Activated CD4-positive, CD25-positive, alpha-beta regulatory T cell (primary cell): Measurements from ENCODE around the gene DOK3.
A peak's percentile ranks its signal among the peaks of the same experiment; 100 is the strongest.

ENCODE experiments used
- DNase-seq, 4 experiments: peaks; one replicate each; lab custom pipeline; 2025; lab: John Stamatoyannopoulos, UW

DOK3 gene

DNA sequence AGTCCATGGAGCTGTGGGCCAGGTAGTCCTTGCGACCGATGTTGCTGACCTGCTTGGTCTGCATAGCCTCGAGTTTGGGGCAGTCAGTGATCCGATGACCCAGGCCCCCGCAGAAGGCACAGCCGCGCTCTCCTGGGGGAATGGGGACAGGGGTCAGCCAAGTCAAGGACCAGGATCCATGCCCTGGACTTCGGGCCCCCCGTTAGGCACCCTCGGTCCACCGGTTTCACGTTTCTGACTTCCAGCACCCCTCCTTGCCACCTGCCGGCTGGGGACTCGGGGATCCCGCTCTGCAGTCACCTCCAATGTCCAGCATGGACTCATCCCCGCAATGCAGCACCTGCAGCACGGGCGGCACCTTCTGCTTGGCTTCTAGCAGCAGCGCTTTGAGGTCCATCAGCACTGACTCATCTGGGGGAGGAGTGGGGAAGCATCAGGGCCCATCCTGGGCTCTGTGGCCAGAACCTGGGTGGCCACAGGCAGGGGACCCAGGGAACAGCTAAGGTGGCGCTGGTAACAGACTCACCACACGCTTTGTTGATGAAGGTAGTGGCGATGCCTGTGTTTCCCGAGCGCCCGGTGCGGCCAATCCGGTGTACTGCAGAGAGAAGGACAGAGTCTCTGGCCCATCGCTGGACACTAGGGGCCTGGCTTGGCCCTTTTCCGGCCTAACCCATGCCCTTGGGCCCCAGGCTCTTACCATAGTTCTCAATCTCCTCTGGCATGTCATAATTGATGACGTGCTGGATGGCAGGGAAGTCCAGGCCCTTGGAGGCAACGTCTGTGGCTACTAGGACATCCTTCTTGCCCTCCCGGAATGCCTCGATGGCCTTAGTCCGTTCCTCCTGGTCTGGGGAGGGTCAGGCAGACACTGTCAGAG is 2.4 kb upstream of the DOK3 start:
- DNase-seq = no peak

DNA sequence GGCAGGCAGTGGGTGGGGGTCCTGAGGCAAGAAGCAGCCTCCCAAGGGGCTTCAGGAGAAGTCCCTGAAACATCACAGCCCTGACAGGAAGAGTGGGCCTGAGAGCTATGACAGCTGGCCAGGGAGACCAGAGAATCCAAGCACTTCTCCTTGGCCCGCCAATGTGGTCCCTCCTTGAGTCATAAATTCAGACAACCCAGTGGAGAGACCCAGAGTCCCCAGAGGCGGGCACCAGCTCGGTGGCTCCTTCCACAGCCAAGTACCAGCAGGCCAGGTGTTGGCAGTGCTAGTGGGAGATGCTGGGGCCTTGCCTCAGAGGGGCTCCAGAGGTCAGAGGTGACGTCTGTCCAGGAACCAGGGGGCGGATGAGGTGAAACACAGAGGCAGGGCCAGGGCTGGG is 1.6 kb upstream of the DOK3 start:
- no peak for DNase-seq

DNA sequence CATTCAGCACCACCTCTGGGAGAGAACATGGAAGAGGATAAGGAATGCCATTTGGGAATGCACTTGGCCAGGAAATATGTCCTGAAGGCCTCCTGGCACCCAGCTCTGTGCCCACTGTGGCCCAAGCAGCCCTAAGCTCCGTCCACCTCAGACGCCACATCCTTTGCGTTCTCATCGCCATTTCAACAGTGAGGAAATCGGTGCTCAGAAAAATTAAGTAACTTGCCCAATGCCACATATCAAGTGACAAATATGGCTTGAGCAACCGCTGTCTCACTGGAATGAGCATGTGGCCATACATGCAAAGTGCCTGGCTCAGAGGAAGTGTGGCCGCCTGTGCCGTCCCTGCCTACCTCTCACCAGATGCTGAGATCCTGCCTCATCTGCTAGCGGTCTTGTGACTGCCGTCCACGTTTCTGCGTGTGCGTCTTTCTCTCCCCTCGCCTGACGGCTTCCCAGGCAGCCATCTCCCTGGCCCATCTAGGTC is 984 bp upstream of the DOK3 start:
- DNase-seq = no peak

DNA sequence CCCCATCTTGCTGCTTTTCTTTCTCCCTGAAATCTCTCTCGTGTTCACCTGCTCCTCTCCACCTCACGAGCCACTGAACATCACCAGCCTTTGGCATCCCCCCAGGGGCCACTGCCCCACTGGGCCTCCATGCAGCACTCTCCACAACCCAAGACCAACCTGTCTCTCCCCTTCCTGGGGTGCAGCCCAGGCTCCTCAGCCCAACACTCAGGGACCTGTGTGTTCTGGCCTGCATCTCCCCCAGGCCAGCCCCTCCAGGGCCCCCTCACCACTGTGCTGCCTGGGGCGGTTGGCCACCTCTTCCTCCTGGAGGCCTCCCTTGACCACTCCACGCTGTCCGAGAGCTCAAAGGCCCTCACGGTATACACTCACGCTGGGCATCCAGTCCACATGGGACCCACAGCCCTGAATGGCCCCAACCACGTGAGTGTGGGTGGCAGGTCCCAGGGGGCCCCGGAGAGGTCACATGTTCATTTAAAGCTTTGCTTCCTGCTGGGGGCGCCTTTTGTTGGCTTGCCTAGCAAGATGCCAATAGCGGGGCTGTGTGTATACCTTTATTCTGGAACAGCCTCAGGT is 453 bp upstream of the DOK3 start:
- no peak for DNase-seq

DNA sequence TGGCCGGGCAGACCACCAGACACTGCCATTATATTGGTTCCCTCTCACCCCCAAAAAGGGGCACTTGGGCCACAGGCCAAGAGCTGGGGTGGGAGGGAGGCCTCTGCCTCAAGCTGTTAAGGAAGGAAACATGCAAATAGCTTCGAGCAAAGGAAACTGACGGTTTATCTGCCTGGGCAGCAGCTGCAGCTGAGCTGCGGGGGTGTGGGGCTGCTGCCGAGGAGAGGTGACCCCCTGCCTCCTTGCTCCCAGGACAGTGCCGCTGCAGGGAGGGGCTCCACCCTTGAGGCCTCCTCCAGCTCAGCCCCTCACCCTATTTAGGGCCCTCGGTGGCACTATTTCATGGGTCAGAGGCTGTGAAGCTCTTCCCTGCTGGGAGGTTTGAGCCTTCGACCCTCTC is 789 bp downstream of the DOK3 start:
- no peak for DNase-seq

DNA sequence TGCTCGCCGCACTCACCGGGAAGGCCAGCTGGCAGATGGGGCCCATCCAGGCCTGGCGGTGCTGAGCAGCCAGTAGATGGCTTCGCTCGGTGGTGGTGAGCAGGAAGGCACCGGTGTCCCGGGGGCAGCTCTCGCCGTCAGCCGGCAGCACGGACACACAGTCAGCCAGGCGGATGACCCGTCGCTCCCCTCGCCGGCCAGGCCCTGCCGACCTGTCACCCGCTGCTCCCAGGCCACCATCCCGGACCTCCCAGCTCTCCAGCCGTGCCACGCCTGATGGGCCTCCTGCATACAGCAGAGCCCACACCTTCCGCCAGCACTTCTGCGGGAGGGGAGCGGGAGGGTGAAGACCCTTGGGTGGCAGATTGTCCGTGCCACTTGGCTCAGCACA is 1.4 kb downstream of the DOK3 start:
- no peak for DNase-seq

DNA sequence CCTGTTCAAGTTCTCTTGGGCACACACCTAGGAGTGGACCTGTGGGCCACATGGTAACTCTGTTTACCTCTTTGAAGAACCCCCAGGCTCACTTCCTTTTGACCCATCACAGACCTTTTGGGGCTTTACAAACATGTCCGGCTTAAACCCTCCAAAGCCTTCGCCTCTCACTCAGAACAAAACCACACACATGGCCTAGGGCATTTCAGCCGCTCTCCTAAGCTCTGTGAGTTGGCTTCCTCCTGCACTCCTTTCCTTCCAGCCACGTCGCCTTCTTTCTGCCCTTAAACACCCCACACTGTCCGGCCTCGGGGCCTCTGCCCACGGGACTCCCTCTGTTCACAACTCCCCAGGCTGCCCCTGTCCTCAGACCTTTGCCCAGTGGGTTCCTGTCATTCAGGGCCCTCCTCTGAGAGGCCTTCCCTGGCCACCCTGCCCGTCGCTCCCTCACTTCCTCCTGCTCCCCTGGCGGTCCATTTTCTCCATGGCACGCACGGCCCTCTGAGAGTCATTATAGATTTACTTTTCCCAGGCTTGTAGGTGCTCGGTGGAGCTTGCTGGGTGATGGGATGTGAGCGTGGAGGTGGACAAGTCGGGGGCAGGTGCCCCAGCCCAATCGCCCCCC is 1.9 kb downstream of the DOK3 start:
- no peak for DNase-seq

DNA sequence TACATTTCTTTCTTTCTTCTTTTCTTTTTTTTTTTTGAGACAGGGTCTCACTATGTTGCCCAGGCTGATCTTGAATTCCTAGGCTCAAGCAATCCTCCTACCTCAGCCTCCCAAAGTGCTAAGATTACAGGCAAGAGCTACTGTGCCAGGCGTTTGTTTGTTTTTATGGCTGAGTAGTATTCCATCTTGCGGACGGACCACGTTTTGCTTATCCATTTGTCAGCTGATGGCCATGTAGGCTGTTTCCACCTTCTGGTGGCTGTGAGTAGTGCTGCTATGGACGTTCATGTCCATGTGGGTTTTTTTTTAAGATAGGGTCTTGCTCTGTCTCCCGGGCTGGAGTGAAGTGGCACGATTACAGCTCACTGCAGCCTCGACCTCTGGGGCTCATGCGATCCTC is 2.5 kb downstream of the DOK3 start:
- DNase-seq = no peak

DNA sequence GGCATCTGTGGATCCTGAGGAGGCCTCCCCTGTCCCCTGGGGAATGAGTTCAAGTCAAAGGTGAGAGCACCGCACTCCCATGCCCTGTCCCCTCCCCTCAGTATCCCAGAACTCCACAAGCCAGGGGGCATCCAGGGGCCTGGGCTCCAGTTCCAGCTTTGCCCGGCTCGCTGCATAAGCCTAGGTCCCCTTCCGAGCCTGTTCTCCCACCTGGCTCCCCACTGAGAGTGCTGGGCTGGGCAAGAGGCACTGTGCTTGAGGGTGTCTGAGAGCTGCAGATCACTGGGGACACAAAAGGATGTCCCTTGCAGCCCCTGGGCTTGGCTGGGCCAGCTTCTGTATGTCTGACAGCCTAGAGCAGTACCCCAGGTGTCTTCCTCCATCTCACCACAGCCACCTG is 4.6 kb downstream of the DOK3 start:
- DNase-seq = no peak

DNA sequence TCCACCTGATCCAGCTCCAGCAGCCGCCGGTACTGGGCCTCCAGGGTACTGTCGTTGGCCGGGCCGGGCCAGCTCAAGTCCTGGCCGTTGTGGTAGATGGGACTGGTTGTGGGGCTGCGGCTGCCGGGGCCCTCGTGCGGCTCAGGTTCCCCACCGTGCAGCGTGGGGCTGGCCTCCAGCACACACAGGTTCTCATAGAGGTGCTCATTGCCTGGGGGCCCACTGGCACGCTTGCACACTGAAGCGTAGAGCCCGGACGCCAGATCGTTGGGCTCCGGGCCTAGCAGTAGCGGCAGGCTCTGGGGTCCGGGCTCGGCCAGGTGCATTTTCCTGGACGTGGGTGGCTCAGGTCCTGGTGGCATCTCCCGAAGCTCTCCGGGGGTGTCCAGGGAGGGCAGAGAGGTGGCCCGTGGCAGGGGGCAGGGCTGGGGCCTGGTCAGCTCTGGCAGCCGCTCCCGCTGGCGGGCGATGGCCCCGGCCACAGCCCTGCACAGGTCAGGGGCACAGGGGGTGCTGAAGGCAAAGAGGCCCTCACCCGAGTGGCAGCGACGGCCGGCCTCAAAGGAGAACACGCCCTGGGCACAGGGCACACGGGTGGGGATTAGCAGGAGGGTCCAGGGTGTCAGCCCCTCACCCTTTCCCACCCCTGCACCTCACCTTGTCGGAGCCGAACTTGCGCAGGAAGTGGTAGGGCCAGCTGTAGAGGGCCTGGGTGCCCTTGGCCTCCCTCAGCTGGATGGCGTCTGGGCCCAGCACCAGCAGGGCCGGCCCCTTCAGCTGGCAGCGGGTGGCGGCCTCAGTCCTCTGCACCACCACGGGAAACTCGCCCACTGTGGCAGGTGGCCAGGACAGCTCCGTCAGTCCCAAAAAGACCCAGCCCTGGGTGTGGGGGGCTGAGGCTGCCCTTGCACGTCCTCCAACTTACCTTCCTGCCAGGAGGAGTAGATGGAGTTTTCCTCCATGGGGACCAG is 5.3 kb downstream of the DOK3 start:
- no peak for DNase-seq

DNA sequence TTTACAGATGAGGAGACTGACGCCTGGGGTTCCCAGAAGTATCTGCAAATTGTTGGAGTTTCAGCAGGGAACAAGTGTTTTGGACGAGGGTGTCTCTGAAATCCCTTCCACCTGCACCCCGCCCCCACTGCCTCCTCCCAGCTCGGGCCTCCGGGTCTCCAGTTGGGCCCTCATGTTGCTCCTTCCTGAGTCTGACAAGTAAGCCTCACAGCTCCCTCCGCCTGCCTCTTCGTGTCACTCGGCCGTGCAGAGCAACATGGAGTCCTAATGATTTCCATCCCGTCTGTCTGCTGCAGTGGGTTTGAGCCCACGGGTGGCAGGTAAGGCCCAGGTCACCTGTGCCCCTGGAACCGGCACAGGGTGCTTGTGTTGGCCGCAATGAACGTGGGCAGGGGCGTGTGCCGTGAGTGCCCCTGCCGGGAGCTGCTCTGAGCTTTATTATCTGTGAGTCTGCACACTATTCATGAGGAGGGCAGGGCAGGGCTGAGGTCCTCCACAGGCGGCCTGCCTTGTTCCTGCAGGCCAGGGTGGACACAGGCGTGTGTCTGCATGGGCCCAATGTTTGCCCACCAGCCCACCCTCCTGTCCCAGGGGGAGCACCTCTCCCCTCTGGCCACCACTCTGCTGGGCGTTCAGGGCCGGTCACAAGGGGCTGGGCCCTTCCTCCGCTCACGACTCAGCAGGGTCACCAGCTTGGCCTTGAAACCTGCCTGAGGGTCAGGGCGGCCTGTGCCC is 6.1 kb downstream of the DOK3 start:
- DNase-seq = no peak

DNA sequence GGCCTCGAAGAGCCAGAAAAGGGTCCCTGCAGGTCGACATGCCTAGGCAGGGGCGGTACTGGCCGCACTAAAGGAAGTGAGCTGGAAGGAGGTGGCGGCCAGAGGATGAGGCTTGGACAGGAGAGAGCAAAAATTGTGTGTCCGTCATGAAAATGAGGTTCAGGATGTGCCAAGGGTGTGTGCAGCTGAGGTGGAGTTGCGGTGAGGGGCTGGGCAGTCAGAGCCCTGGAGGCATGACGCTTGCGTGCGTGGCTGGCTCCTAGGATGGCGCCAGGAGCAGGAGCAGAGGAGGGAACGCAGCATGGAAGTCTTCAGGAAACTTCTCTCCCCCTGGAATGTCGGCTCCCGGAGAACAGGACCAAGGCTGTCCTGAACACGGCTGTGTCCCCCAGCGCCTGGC is 6.7 kb downstream of the DOK3 start:
- no peak for DNase-seq

DNA sequence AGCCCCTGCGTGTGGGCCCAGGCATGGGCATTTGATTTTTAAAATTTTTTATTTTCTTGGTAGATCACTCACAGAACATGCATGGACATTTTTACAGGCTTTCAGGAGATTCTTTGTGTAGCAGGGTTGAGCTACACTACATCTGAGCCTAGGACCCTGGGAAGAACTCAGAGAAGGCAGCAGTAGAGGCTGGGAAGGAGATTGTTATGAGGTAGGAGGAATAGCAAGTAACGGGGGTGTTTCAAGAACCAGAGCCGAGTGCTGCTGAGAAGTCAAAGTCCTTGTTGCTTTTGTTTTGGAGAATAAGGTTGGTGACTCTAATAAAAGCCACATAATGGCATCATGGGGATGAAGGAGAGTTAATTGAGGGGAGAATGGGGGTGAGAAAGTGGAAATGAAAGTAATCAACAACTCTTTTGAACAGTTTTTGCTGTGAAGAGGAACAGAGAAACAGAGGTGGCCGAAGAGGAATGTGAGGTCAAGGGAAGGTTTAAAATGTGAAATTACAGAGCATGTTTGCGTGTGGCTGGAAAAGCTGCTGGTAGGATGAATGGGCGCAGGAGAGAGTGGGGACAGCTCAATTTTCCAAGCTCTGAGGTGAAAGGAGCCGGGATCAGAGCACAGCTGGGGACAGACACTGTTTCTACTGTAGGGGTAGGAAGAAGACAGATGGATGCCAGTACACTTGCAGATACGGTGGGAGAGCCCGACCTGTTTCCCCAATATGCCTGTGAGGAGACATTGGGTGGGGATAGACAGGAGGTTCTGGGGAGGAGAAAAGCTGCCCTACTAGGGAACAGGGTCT is 7.5 kb downstream of the DOK3 start:
- DNase-seq = no peak

DNA sequence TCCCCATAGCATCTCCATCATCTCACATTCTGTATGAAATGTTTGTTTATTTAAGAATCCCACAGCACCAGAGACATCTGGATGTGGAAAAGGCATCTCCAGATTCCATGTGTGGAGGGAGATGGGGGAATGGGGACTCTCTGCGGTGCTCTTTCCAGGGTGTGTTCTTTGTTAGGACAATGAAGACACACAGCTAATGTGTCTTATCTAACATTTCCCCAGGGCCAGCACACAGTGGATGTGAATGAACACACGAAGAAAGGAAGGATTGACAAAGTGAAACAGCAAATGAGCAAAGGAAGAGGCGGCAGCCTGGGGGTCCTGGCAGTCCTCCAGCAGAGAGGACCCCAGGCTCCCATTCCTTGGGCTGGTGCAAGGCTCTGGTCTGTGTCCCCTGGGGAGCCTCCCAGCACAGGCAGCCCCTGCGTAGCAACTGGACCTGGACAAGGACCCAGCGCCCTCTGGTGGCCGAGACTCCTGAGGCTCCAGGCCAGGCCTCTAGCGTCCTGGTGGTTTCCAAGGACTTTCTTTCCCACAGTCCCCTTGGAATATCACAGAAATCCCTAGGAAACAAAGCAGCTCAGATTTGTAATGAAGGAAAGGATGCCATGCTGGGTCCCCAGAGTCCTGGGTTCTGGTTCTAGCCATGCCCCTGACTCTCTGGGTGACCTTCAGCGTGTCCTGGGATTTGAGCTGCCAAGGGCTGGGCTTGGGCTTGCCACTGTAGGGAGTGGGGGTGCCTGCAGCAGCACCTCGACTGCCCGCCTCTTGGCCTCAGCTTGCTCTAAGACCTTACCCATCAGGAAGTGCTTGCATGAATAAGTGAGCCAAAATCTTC is 8.7 kb downstream of the DOK3 start:
- peak; percentile 70 to 83 (median 76) for DNase-seq

DNA sequence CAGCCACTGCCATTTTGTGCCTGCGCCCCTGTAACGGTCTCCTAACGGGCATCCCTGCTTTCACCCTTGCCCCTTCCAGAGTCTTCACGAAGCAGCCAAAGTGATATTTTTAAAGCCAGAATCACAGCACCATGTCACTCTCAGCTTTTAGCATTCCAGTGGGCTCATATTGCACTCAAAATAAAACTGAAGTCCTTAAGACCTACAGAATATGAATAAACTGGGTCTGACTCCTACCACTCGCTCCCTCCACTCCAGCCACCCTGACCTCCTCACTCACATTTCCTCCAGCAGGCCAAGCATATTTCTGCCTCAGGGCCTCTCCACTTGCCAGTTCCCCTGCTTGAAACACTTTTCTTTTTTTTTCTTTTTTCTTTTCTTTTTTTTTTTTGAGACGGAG is 9.8 kb downstream of the DOK3 start:
- DNase-seq = no peak

DNA sequence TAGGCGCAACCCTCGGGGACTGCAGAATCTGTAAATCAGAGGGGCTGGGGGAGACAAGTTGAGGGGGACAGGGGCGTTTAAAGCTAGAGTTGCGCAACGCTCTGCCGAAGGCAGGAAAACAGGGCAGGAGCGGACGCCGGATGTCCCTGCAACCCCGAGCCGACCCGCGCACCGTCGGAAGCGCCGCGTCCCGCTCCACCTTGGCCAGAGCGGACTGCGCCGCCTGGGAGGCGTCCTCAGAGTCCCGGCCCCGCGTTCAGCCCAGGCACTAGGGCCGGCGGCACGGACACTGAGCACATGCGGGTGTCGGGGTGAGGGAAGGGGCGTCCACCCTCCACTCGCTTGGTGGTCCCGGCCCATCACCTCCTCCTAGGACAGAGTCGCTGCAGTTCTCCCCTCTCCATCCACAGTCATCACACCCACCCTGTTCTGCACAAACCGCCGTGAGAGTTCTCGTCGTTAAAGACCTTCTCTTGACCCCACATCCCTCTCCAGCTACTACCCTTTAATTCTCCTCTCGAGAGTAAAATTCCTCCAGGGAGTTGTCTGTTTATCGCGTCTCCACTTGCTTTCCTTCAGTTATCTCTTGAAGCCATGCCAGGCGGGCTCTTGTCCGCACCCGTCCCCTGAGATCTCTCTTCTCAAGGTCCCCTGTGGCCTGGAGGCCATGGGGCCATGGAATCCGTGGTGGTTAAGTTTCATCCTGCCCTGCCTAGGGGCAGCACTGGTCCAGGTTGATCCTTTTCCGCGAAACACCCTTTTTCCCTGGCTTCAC is 11.4 kb downstream of the DOK3 start:
- DNase-seq = no peak

DNA sequence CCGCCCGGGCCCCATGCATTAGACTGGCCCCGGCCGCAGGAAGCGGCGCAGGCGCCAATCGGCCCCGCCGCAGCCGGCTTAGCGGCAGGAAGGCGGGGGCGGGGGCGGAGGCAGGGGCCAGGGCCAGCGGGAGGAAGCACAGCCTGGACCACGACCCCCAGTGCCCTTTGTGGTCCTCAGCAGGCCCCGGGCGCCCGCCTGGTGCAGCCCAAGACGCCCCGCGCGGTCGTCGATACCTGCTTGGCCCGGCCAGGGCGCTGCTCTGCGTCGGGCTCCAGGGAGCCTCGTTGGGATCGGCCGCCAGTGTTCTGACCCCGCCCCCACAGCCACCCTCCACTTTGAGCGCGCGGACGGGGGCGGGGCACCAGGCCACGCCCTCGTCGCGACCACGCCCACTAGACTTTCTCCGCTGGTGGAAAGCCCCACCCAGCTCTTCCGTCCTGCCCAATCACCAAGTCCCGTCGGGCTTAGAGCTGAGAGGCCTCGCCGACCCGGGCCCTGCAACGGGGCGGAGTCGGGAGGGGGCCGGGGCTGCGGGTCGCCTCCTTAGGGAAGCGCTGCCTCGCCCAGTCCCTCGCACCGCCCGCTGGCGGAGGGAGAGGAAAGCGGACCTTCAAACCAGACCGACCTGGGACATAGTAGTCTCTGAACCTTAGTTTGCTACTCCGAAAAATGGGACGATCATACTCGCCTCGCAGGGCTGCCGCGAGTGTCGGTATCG is 12.2 kb downstream of the DOK3 start, which contains the start of gene PDLIM7:
Gene PDLIM7 (minus strand): TSS at position 313 of the 721 bp plus-strand sequence. CDS start 1,092 bp downstream, outside the sequence.
- peak; percentile 85 to 89 (median 86) for DNase-seq

DNA sequence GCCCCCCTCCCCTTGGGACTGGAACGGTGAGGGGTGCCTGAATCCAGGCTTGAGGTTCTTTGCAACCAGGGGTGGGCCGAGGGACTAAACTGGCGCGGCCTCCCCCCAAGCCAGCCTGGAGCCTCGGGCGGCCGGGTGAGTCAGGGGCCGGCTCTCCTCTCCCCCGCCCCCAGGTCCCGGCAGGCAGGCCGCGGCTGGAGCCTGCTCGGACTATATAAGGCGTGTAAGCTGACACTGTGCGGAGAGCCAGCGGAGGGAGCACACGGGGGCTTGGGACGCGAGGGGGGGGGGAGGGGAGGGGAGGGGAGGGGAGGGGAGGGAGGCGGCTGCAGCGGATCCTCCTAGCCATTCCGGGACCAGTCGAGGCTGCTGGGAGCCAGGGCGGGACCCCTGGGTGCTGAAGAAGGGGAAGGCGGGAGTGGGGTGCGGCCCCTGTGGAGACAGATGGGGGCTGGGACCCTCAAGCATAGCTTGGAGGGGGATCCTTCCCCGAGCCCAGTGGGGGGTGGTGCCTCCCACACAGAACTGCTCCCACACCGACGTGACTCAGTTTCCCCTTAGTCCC is 12.8 kb downstream of the DOK3 start:
- DNase-seq = no peak
